Activated B cell treated with CpG ODN at 0.5 μM for 24 hours (primary cell): ENCODE results near the gene CNTNAP2. TPM values are rescaled to one million over a fixed set of nuclear protein-coding genes. Genes with fewer than 3 reads are reported as not detected.

Experiments
- ATAC-seq: fragments of 200-7000 bp; cut with Tn5 transposase; one replicate; pipeline ENCODE4 v1.10.0; 2021; ENCODE audit warnings: low read depth, mild to moderate bottlenecking, moderate library complexity
- CTCF ChIA-PET: fragments of 350-600 bp; sonication (Branson Sonifier 250); formaldehyde crosslinking; loops from one replicate; lab custom pipeline; 2021; ENCODE audit warnings: antibody characterized with exemption; lab: Charles Lee
- POLR2A ChIA-PET: fragments of 350-600 bp; sonication (Branson Sonifier 250); formaldehyde crosslinking; loops from one replicate; lab custom pipeline; 2021; ENCODE audit warnings: antibody characterized with exemption; lab: Charles Lee
- DNase-seq: peaks from one replicate; pipeline ENCODE4 v3.0.0; 2022
- H3K27ac Mint-ChIP-seq: one replicate; pipeline ENCODE4 v1.8.0; 2020; ENCODE audit warnings: mixed read lengths
- H3K27me3 Mint-ChIP-seq: one replicate; pipeline ENCODE4 v1.8.0; 2021; ENCODE audit warnings: mixed read lengths
- H3K36me3 Mint-ChIP-seq: one replicate; pipeline ENCODE4 v1.8.0; 2021; ENCODE audit warnings: low read depth, mixed read lengths
- H3K4me1 Mint-ChIP-seq: one replicate; pipeline ENCODE4 v1.8.0; 2021; ENCODE audit warnings: mixed read lengths
- H3K4me3 Mint-ChIP-seq: one replicate; pipeline ENCODE4 v1.8.0; 2020; ENCODE audit warnings: mild to moderate bottlenecking, mixed read lengths
- H3K9me3 Mint-ChIP-seq: one replicate; pipeline ENCODE4 v1.8.0; 2020; ENCODE audit warnings: mixed read lengths
- CTCF ChIP-seq: fragments of 200-600 bp; IDR thresholded peaks from one replicate; pipeline ENCODE4 v1.8.0; 2022; ENCODE audit warnings: antibody characterized with exemption, mild to moderate bottlenecking
- intact Hi-C: fragments of 100-400 bp; cut with micrococcal nuclease; formaldehyde crosslinking; loops from one replicate; pipeline ENCODE4 v1.15.1; 2024
- total RNA-seq: library from RNA; stranded (reverse); gene quantifications from 2 replicates; pipeline ENCODE4 v1.2.3, GENCODE V29; 2022

The CNTNAP2 gene
- total RNA-seq, 1 donor from 2014 or later, result 0.84 TPM

GRCh38 chr7:147803606-147804005 is 1687.0 kb downstream of the CNTNAP2 start:
- no peak overlapping the region for H3K4me3 Mint-ChIP-seq
- H3K36me3 Mint-ChIP-seq, result no peaks in the 10 kb centered on the region
- ChIA-PET POLR2A (no interaction called here), CTCF (no interaction called here)
- ATAC-seq (no peak), DNase-seq (no peak)
- no peak for TF ChIP-seq CTCF
- H3K27me3 Mint-ChIP-seq, result no peaks in the 10 kb centered on the region
- intact Hi-C loops, result no loop called here
- H3K4me1 Mint-ChIP-seq, result no peaks in the 10 kb centered on the region
- no peak overlapping the region for H3K27ac Mint-ChIP-seq
- peaks cover 8% of the 10 kb centered on the region for H3K9me3 Mint-ChIP-seq

- intact Hi-C loops, result no loop called here
- ATAC-seq (no peak), DNase-seq (no peak)
- peaks cover 8% of the 10 kb centered on the region for H3K9me3 Mint-ChIP-seq
- ChIA-PET POLR2A (no interaction called here), CTCF (no interaction called here)
- no peaks in the 10 kb centered on the region for H3K4me1 Mint-ChIP-seq
- H3K27ac Mint-ChIP-seq, result no peak overlapping the region
- no peak overlapping the region for H3K4me3 Mint-ChIP-seq
- no peaks in the 10 kb centered on the region for H3K36me3 Mint-ChIP-seq
- no peaks in the 10 kb centered on the region for H3K27me3 Mint-ChIP-seq
- no peak for TF ChIP-seq CTCF
Measured at GRCh38 chr7:147804032-147804431, 1687.4 kb downstream of the CNTNAP2 start.

GRCh38 chr7:147805996-147806576 is 1689.5 kb downstream of the CNTNAP2 start:
- Mint-ChIP-seq H3K36me3 (no peaks in the 10 kb centered on the region), H3K9me3 (peaks cover 5% of the 10 kb centered on the region), H3K27me3 (no peaks in the 10 kb centered on the region), H3K4me3 (no peak overlapping the region), H3K4me1 (no peaks in the 10 kb centered on the region), H3K27ac (no peak overlapping the region)
- ATAC-seq (no peak), DNase-seq (no peak)
- ChIA-PET CTCF (no interaction called here), POLR2A (no interaction called here)
- TF ChIP-seq CTCF, result no peak
- intact Hi-C loops, result no loop called here

GRCh38 chr7:147809786-147810185 is 1693.2 kb downstream of the CNTNAP2 start:
- Mint-ChIP-seq H3K4me1 (no peaks in the 10 kb centered on the region), H3K27me3 (no peaks in the 10 kb centered on the region), H3K27ac (no peak overlapping the region), H3K36me3 (no peaks in the 10 kb centered on the region), H3K4me3 (no peak overlapping the region), H3K9me3 (peaks cover 5% of the 10 kb centered on the region)
- intact Hi-C loops, result no loop called here
- ATAC-seq (no peak), DNase-seq (no peak)
- no peak for TF ChIP-seq CTCF
- POLR2A ChIA-PET, result no interaction called here
- CTCF ChIA-PET, result no interaction called here

- Mint-ChIP-seq H3K27me3 (no peaks in the 10 kb centered on the region), H3K27ac (no peak overlapping the region), H3K9me3 (peaks cover 5% of the 10 kb centered on the region), H3K4me3 (no peak overlapping the region), H3K4me1 (no peaks in the 10 kb centered on the region), H3K36me3 (no peaks in the 10 kb centered on the region)
- ATAC-seq, result no peak
- ChIA-PET POLR2A (no interaction called here), CTCF (no interaction called here)
- intact Hi-C loops, result no loop called here
- no peak for TF ChIP-seq CTCF
- DNase-seq, result no peak
Measured at GRCh38 chr7:147810269-147810668, 1693.7 kb downstream of the CNTNAP2 start.
